BLaER1 (cell line): ENCODE measurements around the gene NR5A1.

ENCODE experiments used
- H3K27ac ChIP-seq: shearing (Covaris generic); formaldehyde crosslinking; 2 replicates; pipeline ENCODE4 v1.8.1; 2022
- H3K27me3 ChIP-seq: shearing (Covaris generic); formaldehyde crosslinking; 2 replicates; pipeline ENCODE4 v1.8.1; 2022
- H3K36me3 ChIP-seq: shearing (Covaris generic); formaldehyde crosslinking; 2 replicates; pipeline ENCODE4 v1.8.1; 2022
- H3K4me1 ChIP-seq: shearing (Covaris generic); formaldehyde crosslinking; 2 replicates; pipeline ENCODE4 v1.8.1; 2022
- H3K4me2 ChIP-seq: shearing (Covaris generic); formaldehyde crosslinking; 2 replicates; pipeline ENCODE4 v1.8.1; 2022
- H3K4me3 ChIP-seq: shearing (Covaris generic); formaldehyde crosslinking; 2 replicates; pipeline ENCODE4 v1.8.1; 2022
- H3K9ac ChIP-seq: shearing (Covaris generic); formaldehyde crosslinking; 2 replicates; pipeline ENCODE4 v1.8.1; 2022
- H3K9me3 ChIP-seq: shearing (Covaris generic); formaldehyde crosslinking; 2 replicates; pipeline ENCODE4 v1.8.1; 2022
- H4K20me1 ChIP-seq: shearing (Covaris generic); formaldehyde crosslinking; 2 replicates; pipeline ENCODE4 v1.8.1; 2022
- Cebpa-rat ChIP-seq: shearing (Covaris generic); IDR thresholded peaks from 2 replicates; pipeline ENCODE4 v1.8.1; 2022

Gene NR5A1

DNA sequence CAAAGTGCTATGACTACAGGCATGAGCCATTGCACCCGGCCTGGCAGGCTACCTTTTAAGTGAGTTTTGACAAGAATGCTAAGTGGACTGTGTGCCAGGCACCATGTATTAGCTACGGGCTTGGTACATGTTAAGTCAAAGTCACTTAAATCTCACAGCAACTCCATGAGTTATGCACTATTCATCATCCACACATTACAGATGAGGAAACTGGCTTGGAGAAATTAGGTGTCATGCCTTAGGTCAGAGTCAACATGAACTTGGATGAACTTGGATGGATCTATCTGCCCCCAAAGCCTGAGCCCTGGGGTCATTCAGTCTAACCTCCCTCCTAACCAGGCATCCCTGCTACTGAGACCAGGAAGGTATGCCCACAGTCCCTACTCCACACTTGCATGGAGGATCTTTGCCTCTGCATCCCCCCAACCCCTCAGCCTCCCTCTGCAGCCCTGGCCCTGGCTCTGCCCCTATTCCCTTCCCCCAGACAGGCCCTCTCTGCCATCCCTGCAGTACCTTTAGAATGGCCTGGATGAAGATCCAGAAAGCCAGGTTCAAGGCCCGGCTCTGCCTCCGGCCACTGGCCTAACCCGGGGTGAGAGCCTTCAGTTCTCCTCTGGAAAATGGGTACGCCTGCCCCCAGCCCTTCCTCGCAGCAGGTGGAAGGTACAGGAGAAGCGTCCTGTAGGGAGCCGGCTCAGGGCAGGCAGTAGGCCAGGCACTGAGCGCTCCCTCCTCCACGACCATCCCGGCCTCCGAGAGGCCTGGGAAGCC lies 57.6 kb downstream of the NR5A1 start:
- Histone ChIP-seq H4K20me1 (no peaks in the 10 kb centered on the region), H3K4me1 (no peaks in the 10 kb centered on the region), H3K9ac (no peak overlapping the region), H3K27ac (no peak overlapping the region), H3K36me3 (no peaks in the 10 kb centered on the region), H3K4me2 (no peak overlapping the region), H3K4me3 (no peak overlapping the region), H3K9me3 (no peaks in the 10 kb centered on the region), H3K27me3 (no peaks in the 10 kb centered on the region)
- no peak for TF ChIP-seq Cebpa-rat

DNA sequence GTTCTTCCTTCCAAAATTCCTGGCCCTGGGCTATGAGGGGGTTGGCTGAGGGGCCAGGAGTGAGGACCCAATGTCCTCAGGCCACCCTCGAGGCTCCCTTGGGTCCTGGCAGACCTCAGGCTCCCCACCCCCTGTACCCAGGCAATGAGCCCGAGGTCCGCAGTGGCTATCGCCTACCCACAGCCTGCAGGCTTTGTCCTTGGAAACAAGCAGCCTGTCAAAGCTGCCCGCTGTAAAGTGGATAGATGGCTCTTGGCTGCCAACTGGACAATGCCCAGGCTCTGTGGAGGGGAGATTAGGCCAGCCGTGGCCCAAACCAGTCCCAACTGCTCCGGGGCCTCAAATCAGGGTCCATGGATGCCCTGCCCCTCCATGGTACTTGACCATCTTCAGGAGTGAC lies 59.2 kb downstream of the NR5A1 start:
- Histone ChIP-seq H3K9me3 (no peaks in the 10 kb centered on the region), H4K20me1 (no peaks in the 10 kb centered on the region), H3K36me3 (no peaks in the 10 kb centered on the region), H3K4me3 (no peak overlapping the region), H3K27ac (no peak overlapping the region), H3K4me1 (peaks cover 3% of the 10 kb centered on the region), H3K27me3 (no peaks in the 10 kb centered on the region), H3K9ac (no peak overlapping the region), H3K4me2 (no peak overlapping the region)
- no peak for TF ChIP-seq Cebpa-rat

DNA sequence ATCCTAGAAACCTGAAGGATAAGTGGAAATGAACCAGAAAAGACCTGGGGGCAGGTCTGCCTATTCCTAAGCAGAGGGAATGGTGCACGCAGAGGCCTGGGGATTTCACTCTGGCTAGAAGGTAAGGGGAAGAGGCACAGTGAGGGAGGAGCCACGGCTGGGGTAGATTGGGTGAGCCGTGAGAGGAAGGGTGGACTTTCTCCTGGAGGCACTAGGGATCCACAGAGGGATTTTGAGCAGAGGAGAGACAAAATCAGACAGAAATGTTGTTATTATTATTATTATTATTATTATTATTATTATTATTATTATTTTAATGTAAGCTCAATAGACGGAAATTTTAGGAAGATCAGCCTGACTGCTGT lies 59.9 kb downstream of the NR5A1 start:
- Histone ChIP-seq H4K20me1 (no peaks in the 10 kb centered on the region), H3K27me3 (no peaks in the 10 kb centered on the region), H3K4me1 (peaks cover 10% of the 10 kb centered on the region), H3K4me3 (no peak overlapping the region), H3K4me2 (no peak overlapping the region), H3K9ac (no peak overlapping the region), H3K27ac (no peak overlapping the region), H3K36me3 (no peaks in the 10 kb centered on the region), H3K9me3 (peaks cover 1% of the 10 kb centered on the region; the same call in 1 of the 2 replicates)
- TF ChIP-seq Cebpa-rat = no peak

DNA sequence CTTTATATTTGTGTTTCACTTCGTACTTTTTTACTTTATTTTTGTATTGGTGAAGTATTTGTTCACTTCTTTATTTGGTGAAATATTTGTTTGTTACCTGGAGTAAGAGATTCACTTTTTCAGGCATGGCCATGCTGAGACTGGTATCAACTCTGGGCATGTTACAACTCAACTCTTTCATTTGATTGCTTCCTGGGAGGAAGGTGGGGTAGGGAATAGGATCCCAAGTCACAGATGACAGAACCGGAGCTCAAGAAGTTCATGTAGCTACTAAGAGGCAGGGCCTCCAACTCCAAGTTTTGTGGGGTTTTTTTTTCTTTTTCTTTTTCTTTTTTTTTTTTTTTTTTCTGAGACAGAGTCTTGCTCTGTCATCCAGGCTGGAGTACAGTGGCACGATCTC lies 63.0 kb downstream of the NR5A1 start:
- Histone ChIP-seq H3K27me3 (no peaks in the 10 kb centered on the region), H3K4me2 (no peak overlapping the region), H4K20me1 (no peaks in the 10 kb centered on the region), H3K9ac (no peak overlapping the region), H3K4me1 (peaks cover 34% of the 10 kb centered on the region), H3K9me3 (peaks cover 6% of the 10 kb centered on the region), H3K4me3 (no peak overlapping the region), H3K27ac (no peak overlapping the region), H3K36me3 (no peaks in the 10 kb centered on the region)
- TF ChIP-seq Cebpa-rat = no peak

DNA sequence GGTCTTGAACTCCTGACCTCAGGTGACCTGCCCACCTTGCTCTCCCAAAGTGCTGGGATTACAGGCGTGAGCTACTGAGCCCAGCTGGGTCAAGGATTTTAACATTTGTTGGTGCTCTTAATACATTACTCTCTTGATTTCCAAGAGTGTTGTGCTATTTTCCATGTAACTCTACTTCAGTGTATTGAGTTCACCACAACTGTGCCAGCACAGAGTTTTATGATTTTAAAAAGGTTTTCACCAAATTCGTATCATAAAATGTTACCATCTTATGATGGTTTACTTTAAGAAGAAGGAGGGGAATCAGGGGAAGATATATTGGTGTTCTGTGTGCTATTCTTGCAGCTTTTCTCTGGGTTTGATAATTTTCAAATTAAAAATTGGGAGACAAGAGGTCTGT lies 63.6 kb downstream of the NR5A1 start:
- Histone ChIP-seq H3K27ac (no peak overlapping the region), H4K20me1 (no peaks in the 10 kb centered on the region), H3K9ac (no peak overlapping the region), H3K4me1 (peaks cover 34% of the 10 kb centered on the region), H3K4me2 (no peak overlapping the region), H3K4me3 (no peak overlapping the region), H3K36me3 (no peaks in the 10 kb centered on the region), H3K9me3 (peaks cover 11% of the 10 kb centered on the region), H3K27me3 (no peaks in the 10 kb centered on the region)
- no peak for TF ChIP-seq Cebpa-rat

DNA sequence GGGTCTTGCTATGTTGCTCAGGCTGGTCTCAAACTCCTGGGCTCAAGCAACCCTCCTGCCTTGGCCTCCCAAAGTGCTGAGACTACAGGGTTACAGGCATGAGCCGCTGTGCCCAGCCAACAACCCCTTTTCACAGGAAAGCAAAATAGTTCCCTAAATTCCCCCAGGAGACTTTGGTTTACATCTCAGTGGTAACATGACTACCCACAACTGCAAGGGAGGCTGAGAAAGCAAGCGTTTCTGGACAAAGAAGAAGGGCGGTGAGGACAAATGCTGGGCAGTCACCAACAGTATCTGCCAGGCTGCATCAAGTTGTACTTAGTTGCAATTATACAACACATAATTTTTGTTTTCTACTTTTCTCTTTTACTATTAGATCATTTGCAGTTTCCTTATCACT lies 64.4 kb downstream of the NR5A1 start:
- H3K4me2 ChIP-seq = peak overlapping the region; percentile 73

DNA sequence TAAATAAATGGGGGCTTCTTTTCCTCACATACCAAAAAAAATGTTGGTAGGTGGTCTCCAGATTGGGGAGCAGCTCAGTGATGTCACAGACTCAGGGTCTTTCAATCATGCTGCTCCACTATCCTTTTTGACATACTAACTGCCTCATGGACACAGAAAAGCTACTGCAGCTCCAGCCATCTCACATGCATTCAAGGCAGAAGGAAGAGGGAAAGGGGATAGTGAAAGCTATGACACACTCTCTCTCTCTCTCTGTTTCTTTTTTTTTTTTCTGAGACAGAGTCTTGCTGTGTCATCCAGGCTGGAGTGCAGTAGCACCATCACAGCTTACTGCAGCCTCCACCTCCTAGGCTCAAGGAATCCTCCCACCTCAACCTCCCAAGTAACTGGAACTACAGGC lies 64.8 kb downstream of the NR5A1 start:
- Histone ChIP-seq H4K20me1 (no peaks in the 10 kb centered on the region), H3K9ac (no peak overlapping the region), H3K4me1 (peaks cover 34% of the 10 kb centered on the region), H3K27ac (no peak overlapping the region), H3K9me3 (peaks cover 11% of the 10 kb centered on the region), H3K4me2 (peak overlapping the region; percentile 73), H3K36me3 (no peaks in the 10 kb centered on the region), H3K4me3 (no peak overlapping the region), H3K27me3 (no peaks in the 10 kb centered on the region)
- no peak for TF ChIP-seq Cebpa-rat

More for the DNA sequence above, 64.4 kb downstream of the NR5A1 start:
- no peaks in the 10 kb centered on the region for H3K36me3 ChIP-seq
- peaks cover 34% of the 10 kb centered on the region for H3K4me1 ChIP-seq
- peaks cover 11% of the 10 kb centered on the region for H3K9me3 ChIP-seq
- no peaks in the 10 kb centered on the region for H3K27me3 ChIP-seq
- no peak overlapping the region for H3K4me3 ChIP-seq
- no peak for TF ChIP-seq Cebpa-rat
- H3K27ac ChIP-seq = no peak overlapping the region
- no peak overlapping the region for H3K9ac ChIP-seq
- H4K20me1 ChIP-seq = no peaks in the 10 kb centered on the region

DNA sequence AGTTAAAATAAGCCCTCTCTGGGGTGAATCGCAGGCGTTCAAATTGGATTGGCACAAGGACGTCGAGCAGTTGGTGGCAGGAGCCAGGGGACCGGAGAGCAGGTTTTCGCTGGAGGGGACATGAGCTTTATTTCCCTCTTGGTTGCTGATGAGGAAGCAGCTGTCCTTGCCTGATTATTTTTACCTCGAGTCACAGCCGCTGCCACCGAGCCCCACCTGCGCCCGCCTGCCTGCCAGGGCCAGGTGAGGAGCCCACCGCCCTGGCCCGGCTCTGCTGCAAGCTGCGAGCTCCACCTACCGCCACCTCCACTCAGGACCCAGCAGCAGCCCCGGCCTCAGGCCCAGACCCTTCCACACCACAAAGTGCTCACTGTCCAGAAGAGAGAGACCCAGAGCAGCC lies 65.9 kb downstream of the NR5A1 start:
- H3K9ac ChIP-seq = peak overlapping the region; percentile 24; the same call in 1 of the 2 replicates
- H3K27me3 ChIP-seq = no peaks in the 10 kb centered on the region
- peak overlapping the region; percentile 73 for H3K4me2 ChIP-seq
- H3K4me3 ChIP-seq = no peak overlapping the region
- H3K4me1 ChIP-seq = peaks cover 44% of the 10 kb centered on the region
- H3K36me3 ChIP-seq = no peaks in the 10 kb centered on the region
- H3K27ac ChIP-seq = peak overlapping the region; percentile 68
- H3K9me3 ChIP-seq = peaks cover 11% of the 10 kb centered on the region
- no peak for TF ChIP-seq Cebpa-rat
- H4K20me1 ChIP-seq = no peaks in the 10 kb centered on the region

DNA sequence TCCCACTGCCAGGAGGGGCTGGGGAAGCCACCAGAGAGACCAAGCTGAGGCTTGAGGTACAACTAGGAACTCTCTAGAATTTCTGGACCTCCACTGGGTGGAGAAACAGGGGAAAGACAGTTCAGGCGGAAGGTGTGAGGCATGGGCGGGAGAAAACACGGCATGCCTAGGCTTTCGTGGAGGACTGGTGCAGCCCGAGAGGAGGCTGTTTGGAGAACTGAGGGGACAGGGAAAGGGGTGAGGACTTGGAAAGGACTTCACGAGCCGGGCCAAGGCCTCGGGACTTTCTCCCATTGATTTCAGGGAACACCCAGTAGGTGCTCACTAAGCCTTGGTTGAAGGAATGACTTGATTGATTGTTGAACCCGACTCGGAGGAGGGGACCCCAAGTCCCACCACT lies 66.4 kb downstream of the NR5A1 start:
- Histone ChIP-seq H3K4me1 (peaks cover 49% of the 10 kb centered on the region), H3K27me3 (no peaks in the 10 kb centered on the region), H4K20me1 (no peaks in the 10 kb centered on the region), H3K4me3 (no peak overlapping the region), H3K9ac (peak overlapping the region; percentile 24; the same call in 1 of the 2 replicates), H3K4me2 (peak overlapping the region; percentile 73), H3K36me3 (no peaks in the 10 kb centered on the region), H3K27ac (peak overlapping the region; percentile 68), H3K9me3 (peaks cover 11% of the 10 kb centered on the region)
- TF ChIP-seq Cebpa-rat = no peak

DNA sequence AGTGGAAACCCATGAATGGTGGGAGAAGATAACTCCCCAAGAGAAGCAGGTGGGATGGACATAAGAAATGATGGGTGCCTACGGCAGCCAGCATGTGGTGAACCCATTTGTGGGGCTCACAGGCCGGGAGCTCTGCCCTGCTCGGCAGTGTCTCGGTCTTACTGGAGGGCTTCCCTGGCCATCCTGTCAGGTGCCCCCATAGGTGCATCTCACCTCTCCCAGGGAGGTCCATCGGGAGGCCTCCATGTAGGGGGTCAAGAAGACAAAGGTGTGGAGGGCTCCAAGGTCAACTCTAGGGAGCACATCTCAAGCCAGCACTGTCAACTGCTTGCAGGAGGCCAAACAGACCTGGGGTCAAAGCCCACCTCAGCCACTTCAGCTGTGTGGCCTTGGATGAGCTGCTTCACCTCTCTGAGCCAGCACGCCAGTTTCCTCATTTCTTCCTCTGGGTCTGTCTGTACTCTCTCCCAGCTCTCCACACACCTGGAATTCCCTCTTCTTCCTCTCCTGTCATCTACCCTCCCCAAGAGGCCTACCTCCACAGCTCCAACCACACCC lies 67.4 kb downstream of the NR5A1 start:
- H3K36me3 ChIP-seq = no peaks in the 10 kb centered on the region

More for the DNA sequence above, 67.4 kb downstream of the NR5A1 start:
- no peaks in the 10 kb centered on the region for H4K20me1 ChIP-seq
- H3K9ac ChIP-seq = no peak overlapping the region
- peaks cover 58% of the 10 kb centered on the region for H3K4me1 ChIP-seq
- H3K4me2 ChIP-seq = no peak overlapping the region
- peak overlapping the region; percentile 13; the same call in 1 of the 2 replicates for H3K27ac ChIP-seq
- no peak for TF ChIP-seq Cebpa-rat
- H3K27me3 ChIP-seq = no peaks in the 10 kb centered on the region
- H3K4me3 ChIP-seq = no peak overlapping the region
- H3K9me3 ChIP-seq = peaks cover 11% of the 10 kb centered on the region
